ENCODE data around the gene TRNAU1AP. TPM values are rescaled to one million over a fixed set of nuclear protein-coding genes. Genes with fewer than 3 reads are reported as not detected.
A peak's percentile ranks its signal among the peaks of the same experiment; 100 is the strongest.
"Not testable (repeated sequence)": the region's sequence is repeated elsewhere in the genome, so short reads cannot be mapped to it uniquely, and the experiment has no call there.

Gene TRNAU1AP
- total RNA-seq, 1 experiment from 2014 or later: 43.0 TPM

DNA sequence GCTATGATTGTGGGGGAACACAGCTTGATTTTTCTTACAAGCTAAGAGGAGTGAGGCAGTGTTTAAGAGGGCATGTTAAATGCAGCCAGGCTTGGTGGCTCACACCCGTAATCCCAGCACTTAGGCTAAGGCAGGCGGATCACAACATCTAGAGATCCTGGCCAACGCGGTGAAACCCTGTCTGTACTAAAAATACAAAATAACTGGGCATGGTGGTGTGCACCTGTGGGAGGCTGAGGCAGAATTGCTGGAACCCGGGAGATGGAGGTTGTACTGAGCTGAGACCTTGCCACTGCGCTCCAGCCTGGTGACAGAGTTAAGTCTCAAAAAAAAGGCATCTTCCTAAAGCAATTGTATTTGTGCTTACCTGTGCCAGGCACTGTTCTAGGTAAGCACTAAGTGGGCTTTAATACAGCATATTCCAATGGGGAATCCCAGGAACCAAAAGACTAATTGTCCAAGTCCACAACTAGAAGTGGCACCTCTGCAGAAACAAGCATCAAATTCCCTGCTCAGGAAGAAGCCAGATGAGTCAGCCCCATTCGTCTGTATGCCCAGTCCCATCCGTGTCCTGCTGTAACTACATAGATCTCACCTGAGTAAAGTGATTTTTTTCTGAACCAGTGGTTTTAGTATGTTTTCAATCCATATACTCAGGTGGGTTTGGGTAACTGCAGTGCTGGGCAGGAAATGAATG is 42.5 kb upstream of the TRNAU1AP start:
- TF ChIP-seq, protein P1, sequence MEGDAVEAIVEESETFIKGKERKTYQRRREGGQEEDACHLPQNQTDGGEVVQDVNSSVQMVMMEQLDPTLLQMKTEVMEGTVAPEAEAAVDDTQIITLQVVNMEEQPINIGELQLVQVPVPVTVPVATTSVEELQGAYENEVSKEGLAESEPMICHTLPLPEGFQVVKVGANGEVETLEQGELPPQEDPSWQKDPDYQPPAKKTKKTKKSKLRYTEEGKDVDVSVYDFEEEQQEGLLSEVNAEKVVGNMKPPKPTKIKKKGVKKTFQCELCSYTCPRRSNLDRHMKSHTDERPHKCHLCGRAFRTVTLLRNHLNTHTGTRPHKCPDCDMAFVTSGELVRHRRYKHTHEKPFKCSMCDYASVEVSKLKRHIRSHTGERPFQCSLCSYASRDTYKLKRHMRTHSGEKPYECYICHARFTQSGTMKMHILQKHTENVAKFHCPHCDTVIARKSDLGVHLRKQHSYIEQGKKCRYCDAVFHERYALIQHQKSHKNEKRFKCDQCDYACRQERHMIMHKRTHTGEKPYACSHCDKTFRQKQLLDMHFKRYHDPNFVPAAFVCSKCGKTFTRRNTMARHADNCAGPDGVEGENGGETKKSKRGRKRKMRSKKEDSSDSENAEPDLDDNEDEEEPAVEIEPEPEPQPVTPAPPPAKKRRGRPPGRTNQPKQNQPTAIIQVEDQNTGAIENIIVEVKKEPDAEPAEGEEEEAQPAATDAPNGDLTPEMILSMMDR (conservative IDR thresholded peaks at IDR 0.05): no peak
- no peak for TF ChIP-seq EZH2 (IDR thresholded peaks at IDR 0.05; ENCODE audit: low read depth)
- Histone ChIP-seq H3K36me3 (ENCODE audit: low read depth) (peaks cover 45% of the 10 kb centered on the region), H4K20me1 (ENCODE audit: insufficient read depth) (peaks cover 48% of the 10 kb centered on the region), H3K79me2 (ENCODE audit: low read depth) (peaks cover 40% of the 10 kb centered on the region), H3K4me3 (no peak overlapping the region; the same call in 1 of the 2 replicates), H3K4me2 (peak overlapping the region; percentile 99), H3K4me1 (replicated peaks; ENCODE audit: insufficient read depth) (peaks cover 25% of the 10 kb centered on the region), H3K9me3 (ENCODE audit: insufficient read depth, low read depth) (no peaks in the 10 kb centered on the region), H3K9me2 (ENCODE audit: insufficient read depth) (no peaks in the 10 kb centered on the region), H2AFZ (no peak overlapping the region), H3F3A (ENCODE audit: insufficient read depth, low read depth) (peaks cover 95% of the 10 kb centered on the region), H3K27me3 (ENCODE audit: insufficient read depth, low read depth) (0 out of 2 replicates have a peak, but pooled peaks cover 3% of the 10 kb centered on the region), H3K27ac (peak overlapping the region; percentile 99)
- peak in 1 of 2 experiments; percentile 67 for DNase-seq
- POLR2A ChIA-PET (ENCODE audit: unreplicated experiment): interaction anchor here (0.6 kb wide), 3 partner anchors 13 to 635 kb away, joined by 3 to 5 read pairs (median 5); no protein-coding TSS in a partner anchor
- intact Hi-C loops (cut with micrococcal nuclease; ENCODE audit: unreplicated experiment): no loop called here
- CTCF ChIA-PET: no interaction called here
- BruUV-seq (replicated peaks): no TSS peak

DNA sequence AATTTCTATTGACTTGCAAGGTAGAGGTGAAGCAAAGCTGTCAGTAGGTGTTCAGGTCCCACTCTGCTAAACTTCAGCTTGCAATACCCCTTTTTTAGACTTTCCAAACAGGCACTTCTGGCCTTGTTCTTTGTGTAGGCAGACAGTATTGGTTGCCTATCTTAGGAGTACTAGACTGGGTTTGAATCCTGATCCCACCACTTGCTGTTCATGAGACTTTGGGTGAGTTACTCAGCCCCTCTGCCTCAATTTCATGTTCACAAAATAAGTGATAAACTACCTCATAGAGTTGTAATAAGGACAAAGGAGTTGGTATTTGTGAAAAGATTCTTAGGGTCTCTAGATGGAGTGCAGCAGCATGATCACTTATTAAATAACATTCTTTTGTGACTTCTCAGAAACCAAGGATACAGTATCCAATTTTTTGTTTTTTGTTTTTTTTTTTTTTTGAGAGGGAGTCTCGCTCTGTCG is 41.9 kb upstream of the TRNAU1AP start:
- Histone ChIP-seq H3F3A (ENCODE audit: insufficient read depth, low read depth) (peaks cover 100% of the 10 kb centered on the region), H3K79me2 (ENCODE audit: low read depth) (peaks cover 39% of the 10 kb centered on the region), H4K20me1 (ENCODE audit: insufficient read depth) (peaks cover 48% of the 10 kb centered on the region), H2AFZ (no peak overlapping the region), H3K27me3 (ENCODE audit: insufficient read depth, low read depth) (0 out of 2 replicates have a peak, but pooled peaks cover 3% of the 10 kb centered on the region), H3K9me2 (ENCODE audit: insufficient read depth) (no peaks in the 10 kb centered on the region), H3K4me3 (no peak overlapping the region), H3K4me1 (replicated peaks; ENCODE audit: insufficient read depth) (peaks cover 25% of the 10 kb centered on the region), H3K4me2 (peak overlapping the region; percentile 99; the same call in 1 of the 2 replicates), H3K27ac (peak overlapping the region; percentile 99), H3K9me3 (ENCODE audit: insufficient read depth, low read depth) (no peaks in the 10 kb centered on the region), H3K36me3 (ENCODE audit: low read depth) (peaks cover 45% of the 10 kb centered on the region)
- no TSS peak for BruUV-seq (replicated peaks)
- CTCF ChIA-PET: interaction anchor here (0.5 to 0.6 kb wide), 2 partner anchors 91 to 104 kb away, joined by 3 to 5 read pairs; no protein-coding TSS in a partner anchor
- intact Hi-C loops (cut with micrococcal nuclease; ENCODE audit: unreplicated experiment): no loop called here
- POLR2A ChIA-PET (ENCODE audit: unreplicated experiment): interaction anchor here (0.6 kb wide), 1 partner anchor 90 kb away, joined by 3 read pairs; no protein-coding TSS in a partner anchor
- TF ChIP-seq, protein P1 (conservative IDR thresholded peaks at IDR 0.05): no peak
- TF ChIP-seq EZH2 (IDR thresholded peaks at IDR 0.05; ENCODE audit: low read depth): no peak
- DNase-seq: peak in 1 of 2 experiments; percentile 51

DNA sequence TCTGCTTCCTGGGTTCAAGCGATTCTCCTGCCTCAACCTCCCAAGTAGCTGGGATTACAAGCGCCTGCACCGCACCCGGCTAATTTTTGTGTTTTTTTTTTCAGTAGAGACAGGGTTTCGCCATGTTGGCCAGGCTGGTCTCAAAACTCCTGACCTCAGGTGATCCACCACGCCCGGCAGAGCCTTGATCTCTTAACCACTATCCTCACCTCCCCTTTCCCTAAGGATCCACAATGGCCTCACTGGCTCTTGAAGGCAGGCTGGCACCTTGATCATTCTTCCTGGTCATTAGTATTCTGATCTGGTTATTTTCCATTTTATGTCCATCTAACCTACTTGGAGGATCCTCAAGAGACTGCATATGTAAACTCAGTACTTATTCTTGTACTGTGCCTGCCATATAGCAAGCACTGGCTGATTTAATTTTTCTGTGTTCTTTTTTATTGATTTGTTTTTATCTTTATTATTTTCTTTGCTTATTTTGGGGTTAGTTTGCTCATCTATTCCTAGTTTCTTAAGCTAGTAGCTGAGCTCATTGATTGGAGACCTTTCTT is 40.8 kb upstream of the TRNAU1AP start:
- POLR2A ChIA-PET (ENCODE audit: unreplicated experiment): interaction anchor here (0.6 to 0.7 kb wide), 2 partner anchors 41 to 105 kb away, joined by 3 read pairs; no protein-coding TSS in a partner anchor
- intact Hi-C loops (cut with micrococcal nuclease; ENCODE audit: unreplicated experiment): no loop called here

DNA sequence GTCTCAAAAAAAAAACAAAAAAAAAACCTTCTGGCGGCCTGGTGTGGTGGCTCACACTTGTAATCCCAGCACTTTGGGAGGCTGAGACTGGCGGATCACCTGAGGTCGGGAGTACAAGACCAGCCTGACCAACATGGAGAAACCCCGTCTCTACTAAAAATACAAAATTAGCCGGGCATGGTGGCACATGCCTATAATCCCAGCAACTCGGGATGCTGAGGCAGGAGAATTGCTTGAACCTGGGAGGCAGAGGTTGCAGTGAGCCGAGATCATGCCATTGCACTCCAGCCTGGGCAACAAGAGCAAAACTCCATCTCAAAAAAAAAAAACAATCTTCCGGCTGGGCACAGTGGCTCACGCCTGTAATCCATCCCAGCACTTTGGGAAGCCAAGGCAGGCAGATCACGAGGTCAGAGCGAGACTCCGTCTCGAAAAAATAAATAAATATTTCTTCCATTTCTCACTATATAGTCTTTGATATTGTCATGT is 38.4 kb upstream of the TRNAU1AP start:
- intact Hi-C loops (cut with micrococcal nuclease; ENCODE audit: unreplicated experiment); CTCF ChIA-PET; H3K4me3 ChIP-seq; BruUV-seq (replicated peaks); DNase-seq; H3K9me2 ChIP-seq (ENCODE audit: insufficient read depth); H3K27me3 ChIP-seq (ENCODE audit: insufficient read depth, low read depth); H3K27ac ChIP-seq; H2AFZ ChIP-seq; H3K9me3 ChIP-seq (ENCODE audit: insufficient read depth, low read depth); H3K4me2 ChIP-seq: not testable (repeated sequence)
- H4K20me1 ChIP-seq (ENCODE audit: insufficient read depth): peaks cover 45% of the 10 kb centered on the region
- peaks cover 11% of the 10 kb centered on the region for H3K36me3 ChIP-seq (ENCODE audit: low read depth)
- peaks cover 19% of the 10 kb centered on the region; the same call in 1 of the 2 replicates for H3K4me1 ChIP-seq (replicated peaks; ENCODE audit: insufficient read depth)
- H3F3A ChIP-seq (ENCODE audit: insufficient read depth, low read depth): peaks cover 84% of the 10 kb centered on the region
- POLR2A ChIA-PET (ENCODE audit: unreplicated experiment): interaction anchor here (0.6 to 0.7 kb wide), 2 partner anchors 46 to 279 kb away, joined by 4 to 5 read pairs; partner anchors contain the start of gene ATP5IF1
- peaks cover 14% of the 10 kb centered on the region for H3K79me2 ChIP-seq (ENCODE audit: low read depth)

More for the DNA sequence above, 40.8 kb upstream of the TRNAU1AP start:
- TF ChIP-seq, protein P1 (conservative IDR thresholded peaks at IDR 0.05): no peak
- no peak for TF ChIP-seq EZH2 (IDR thresholded peaks at IDR 0.05; ENCODE audit: low read depth)
- H3K36me3 ChIP-seq (ENCODE audit: low read depth): peaks cover 34% of the 10 kb centered on the region
- H3K79me2 ChIP-seq (ENCODE audit: low read depth): peaks cover 28% of the 10 kb centered on the region
- H3K9me3 ChIP-seq (ENCODE audit: insufficient read depth, low read depth): no peaks in the 10 kb centered on the region
- CTCF ChIA-PET: no interaction called here
- H2AFZ ChIP-seq: no peak overlapping the region
- peaks cover 100% of the 10 kb centered on the region for H3F3A ChIP-seq (ENCODE audit: insufficient read depth, low read depth)
- peak in 1 of 2 experiments; percentile 39 for DNase-seq
- H3K27ac ChIP-seq: peak overlapping the region; percentile 99
- H3K4me2 ChIP-seq: no peak overlapping the region
- BruUV-seq (replicated peaks): no TSS peak
- H3K4me1 ChIP-seq (replicated peaks; ENCODE audit: insufficient read depth): peaks cover 25% of the 10 kb centered on the region
- no peak overlapping the region for H3K4me3 ChIP-seq
- peaks cover 48% of the 10 kb centered on the region for H4K20me1 ChIP-seq (ENCODE audit: insufficient read depth)
- H3K9me2 ChIP-seq (ENCODE audit: insufficient read depth): no peaks in the 10 kb centered on the region
- H3K27me3 ChIP-seq (ENCODE audit: insufficient read depth, low read depth): 0 out of 2 replicates have a peak, but pooled peaks cover 3% of the 10 kb centered on the region

Data from PC-9 (cell line).